ENCODE results near the gene C2.

DNA sequence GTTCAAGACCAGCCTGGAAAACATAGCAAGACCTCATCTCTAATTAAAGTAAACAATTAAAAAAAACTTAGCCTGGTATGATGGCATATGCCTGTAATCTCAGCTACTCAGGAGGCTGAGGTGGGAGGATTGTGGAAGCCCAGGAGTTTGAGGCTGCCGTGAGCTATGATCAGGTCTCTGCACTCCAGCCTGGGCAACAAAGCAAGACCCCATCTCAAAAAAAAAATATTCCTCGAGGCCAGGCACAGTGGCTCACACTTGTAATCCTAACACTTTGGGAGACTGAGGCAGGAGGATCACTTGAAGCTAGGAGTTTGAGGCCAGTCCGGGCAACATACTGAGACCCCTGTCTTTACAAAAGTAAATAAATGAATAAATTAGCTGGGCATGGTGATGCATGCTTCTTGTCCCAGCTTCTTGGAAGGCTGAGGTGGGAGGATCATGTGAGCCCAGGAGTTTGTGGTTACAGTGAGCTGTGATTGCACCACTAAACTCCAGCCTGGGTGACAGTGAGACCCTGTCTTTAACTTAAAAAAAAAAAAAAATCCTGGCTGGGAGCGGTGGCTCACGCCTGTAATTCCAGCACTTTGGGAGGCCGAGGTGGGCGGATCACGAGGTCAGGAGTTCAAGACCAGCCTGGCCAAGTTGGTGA is 9.3 kb upstream of the C2 start:
- no peak for TF ChIP-seq TEAD4 (IDR thresholded peaks at IDR 0.05; ENCODE audit: borderline replicate concordance, insufficient read depth)
- TF ChIP-seq, protein P1, sequence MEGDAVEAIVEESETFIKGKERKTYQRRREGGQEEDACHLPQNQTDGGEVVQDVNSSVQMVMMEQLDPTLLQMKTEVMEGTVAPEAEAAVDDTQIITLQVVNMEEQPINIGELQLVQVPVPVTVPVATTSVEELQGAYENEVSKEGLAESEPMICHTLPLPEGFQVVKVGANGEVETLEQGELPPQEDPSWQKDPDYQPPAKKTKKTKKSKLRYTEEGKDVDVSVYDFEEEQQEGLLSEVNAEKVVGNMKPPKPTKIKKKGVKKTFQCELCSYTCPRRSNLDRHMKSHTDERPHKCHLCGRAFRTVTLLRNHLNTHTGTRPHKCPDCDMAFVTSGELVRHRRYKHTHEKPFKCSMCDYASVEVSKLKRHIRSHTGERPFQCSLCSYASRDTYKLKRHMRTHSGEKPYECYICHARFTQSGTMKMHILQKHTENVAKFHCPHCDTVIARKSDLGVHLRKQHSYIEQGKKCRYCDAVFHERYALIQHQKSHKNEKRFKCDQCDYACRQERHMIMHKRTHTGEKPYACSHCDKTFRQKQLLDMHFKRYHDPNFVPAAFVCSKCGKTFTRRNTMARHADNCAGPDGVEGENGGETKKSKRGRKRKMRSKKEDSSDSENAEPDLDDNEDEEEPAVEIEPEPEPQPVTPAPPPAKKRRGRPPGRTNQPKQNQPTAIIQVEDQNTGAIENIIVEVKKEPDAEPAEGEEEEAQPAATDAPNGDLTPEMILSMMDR (IDR thresholded peaks at IDR 0.05): no peak
- TF ChIP-seq, protein P2, sequence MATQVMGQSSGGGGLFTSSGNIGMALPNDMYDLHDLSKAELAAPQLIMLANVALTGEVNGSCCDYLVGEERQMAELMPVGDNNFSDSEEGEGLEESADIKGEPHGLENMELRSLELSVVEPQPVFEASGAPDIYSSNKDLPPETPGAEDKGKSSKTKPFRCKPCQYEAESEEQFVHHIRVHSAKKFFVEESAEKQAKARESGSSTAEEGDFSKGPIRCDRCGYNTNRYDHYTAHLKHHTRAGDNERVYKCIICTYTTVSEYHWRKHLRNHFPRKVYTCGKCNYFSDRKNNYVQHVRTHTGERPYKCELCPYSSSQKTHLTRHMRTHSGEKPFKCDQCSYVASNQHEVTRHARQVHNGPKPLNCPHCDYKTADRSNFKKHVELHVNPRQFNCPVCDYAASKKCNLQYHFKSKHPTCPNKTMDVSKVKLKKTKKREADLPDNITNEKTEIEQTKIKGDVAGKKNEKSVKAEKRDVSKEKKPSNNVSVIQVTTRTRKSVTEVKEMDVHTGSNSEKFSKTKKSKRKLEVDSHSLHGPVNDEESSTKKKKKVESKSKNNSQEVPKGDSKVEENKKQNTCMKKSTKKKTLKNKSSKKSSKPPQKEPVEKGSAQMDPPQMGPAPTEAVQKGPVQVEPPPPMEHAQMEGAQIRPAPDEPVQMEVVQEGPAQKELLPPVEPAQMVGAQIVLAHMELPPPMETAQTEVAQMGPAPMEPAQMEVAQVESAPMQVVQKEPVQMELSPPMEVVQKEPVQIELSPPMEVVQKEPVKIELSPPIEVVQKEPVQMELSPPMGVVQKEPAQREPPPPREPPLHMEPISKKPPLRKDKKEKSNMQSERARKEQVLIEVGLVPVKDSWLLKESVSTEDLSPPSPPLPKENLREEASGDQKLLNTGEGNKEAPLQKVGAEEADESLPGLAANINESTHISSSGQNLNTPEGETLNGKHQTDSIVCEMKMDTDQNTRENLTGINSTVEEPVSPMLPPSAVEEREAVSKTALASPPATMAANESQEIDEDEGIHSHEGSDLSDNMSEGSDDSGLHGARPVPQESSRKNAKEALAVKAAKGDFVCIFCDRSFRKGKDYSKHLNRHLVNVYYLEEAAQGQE (IDR thresholded peaks at IDR 0.05; ENCODE audit: low read depth, low read length): no peak
- TF ChIP-seq SIN3A (IDR thresholded peaks at IDR 0.05; ENCODE audit: borderline replicate concordance, low read depth, low read length): no peak
- TF ChIP-seq RXRA (IDR thresholded peaks at IDR 0.05; ENCODE audit: borderline replicate concordance, low read depth): no peak
- TF ChIP-seq, protein P3, sequence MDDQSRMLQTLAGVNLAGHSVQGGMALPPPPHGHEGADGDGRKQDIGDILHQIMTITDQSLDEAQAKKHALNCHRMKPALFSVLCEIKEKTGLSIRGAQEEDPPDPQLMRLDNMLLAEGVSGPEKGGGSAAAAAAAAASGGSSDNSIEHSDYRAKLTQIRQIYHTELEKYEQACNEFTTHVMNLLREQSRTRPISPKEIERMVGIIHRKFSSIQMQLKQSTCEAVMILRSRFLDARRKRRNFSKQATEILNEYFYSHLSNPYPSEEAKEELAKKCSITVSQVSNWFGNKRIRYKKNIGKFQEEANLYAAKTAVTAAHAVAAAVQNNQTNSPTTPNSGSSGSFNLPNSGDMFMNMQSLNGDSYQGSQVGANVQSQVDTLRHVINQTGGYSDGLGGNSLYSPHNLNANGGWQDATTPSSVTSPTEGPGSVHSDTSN (IDR thresholded peaks at IDR 0.05): no peak
- TF ChIP-seq, protein P4, sequence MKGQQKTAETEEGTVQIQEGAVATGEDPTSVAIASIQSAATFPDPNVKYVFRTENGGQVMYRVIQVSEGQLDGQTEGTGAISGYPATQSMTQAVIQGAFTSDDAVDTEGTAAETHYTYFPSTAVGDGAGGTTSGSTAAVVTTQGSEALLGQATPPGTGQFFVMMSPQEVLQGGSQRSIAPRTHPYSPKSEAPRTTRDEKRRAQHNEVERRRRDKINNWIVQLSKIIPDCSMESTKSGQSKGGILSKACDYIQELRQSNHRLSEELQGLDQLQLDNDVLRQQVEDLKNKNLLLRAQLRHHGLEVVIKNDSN (IDR thresholded peaks at IDR 0.05; ENCODE audit: borderline replicate concordance, low read depth): no peak

Measured in SK-N-SH (cell line).